Gastroesophageal sphincter (tissue), 4 donors: ENCODE results near the gene SLC2A9. TPM values are rescaled to one million over a fixed set of nuclear protein-coding genes. Genes with fewer than 3 reads are reported as not detected.

Experiments
- ATAC-seq: fragments of 150-250 bp; one replicate; pipeline ENCODE4 v1.9.1; 2016; ENCODE audit warnings: mild to moderate bottlenecking, moderate library complexity
- H3K27ac ChIP-seq, 4 donors: fragments of 200-600 bp; sonication (generic) in 3 of 4; 1 replicate in 3 of 4; 2 replicates in 1 of 4; pipeline ENCODE4 v1.5.1; 2016 to 2019
- H3K27me3 ChIP-seq: fragments of 200-600 bp; sonication (generic); one replicate; pipeline ENCODE4 v1.5.1; 2019
- H3K36me3 ChIP-seq, 2 donors: fragments of 200-600 bp; sonication (generic); one replicate each; pipeline ENCODE4 v1.5.1; 2019; ENCODE audit warnings: control low read depth in 1 of 2
- H3K4me1 ChIP-seq, 3 donors: fragments of 200-600 bp; sonication (generic); 1 replicate in 2 of 3; 2 replicates in 1 of 3; pipeline ENCODE4 v1.5.1; 2016 to 2019; ENCODE audit warnings: control low read depth in 2 of 3
- H3K4me3 ChIP-seq, 2 donors: fragments of 200-600 bp; sonication (generic); one replicate each; pipeline ENCODE4 v1.5.1; 2019; ENCODE audit warnings: mild to moderate bottlenecking in 1 of 2, moderate library complexity in 1 of 2
- H3K9me3 ChIP-seq, 3 donors: fragments of 200-600 bp; sonication (generic); one replicate each; pipeline ENCODE4 v1.5.1; 2017 to 2019; ENCODE audit warnings: control low read depth in 2 of 3
- CTCF ChIP-seq, 4 experiments: fragments of 200-600 bp in 2 of 4; fragments of 450-650 bp in 2 of 4; sonication (generic) in 1 of 4; IDR thresholded peaks; one replicate each; pipeline ENCODE4 v1.5.1; 2017 to 2019; ENCODE audit warnings: antibody characterized with exemption in 4 of 4, mild to moderate bottlenecking in 2 of 4, moderate library complexity in 2 of 4
- EP300 ChIP-seq: sonication (generic); formaldehyde crosslinking; IDR thresholded peaks from one replicate; pipeline ENCODE4 v1.6.1; 2017; ENCODE audit warnings: antibody characterized with exemption, mild to moderate bottlenecking
- POLR2A ChIP-seq, 2 donors: fragments of 450-650 bp; IDR thresholded peaks; one replicate each; pipeline ENCODE4 v1.6.1; 2017; ENCODE audit warnings: antibody characterized with exemption in 2 of 2, mild to moderate bottlenecking in 2 of 2, moderate library complexity in 1 of 2
- POLR2AphosphoS5 ChIP-seq: sonication (generic); formaldehyde crosslinking; IDR thresholded peaks from one replicate; pipeline ENCODE4 v1.6.1; 2017; ENCODE audit warnings: antibody characterized with exemption
- WGBS, 2 donors: methylation state at CpG; one replicate each; pipeline ENCODE4 v1.1.5; 2018; ENCODE audit warnings: low coverage in 1 of 2; 5-methylcytosine and 5-hydroxymethylcytosine counted together
- total RNA-seq, 4 donors: library from RNA; depleted of rRNA; stranded (reverse); fragments of >200 nt; gene quantifications; one replicate each; pipeline ENCODE4 v1.1.0, GENCODE V29; 2016

The SLC2A9 gene
- total RNA-seq, 4 donors from 2014 or later, result 3.1 to 6.5 (median 4.3) TPM

- Histone ChIP-seq H3K36me3 (no peaks in the 10 kb centered on the region), H3K9me3 (no peaks in the 10 kb centered on the region), H3K4me3 (no peak overlapping the region), H3K27me3 (no peaks in the 10 kb centered on the region), H3K27ac (no peak overlapping the region), H3K4me1 (no peaks in the 10 kb centered on the region)
- WGBS, 2 donors, result 52% methylated on average over 4 of the region's 4 CpGs; no CpG with 5 or more reads in 1 of the 2 donors
- TF ChIP-seq EP300 (no peak), POLR2A (IDR thresholded peaks at IDR 0.05) (no peak)
- no peak for ATAC-seq
Measured at GRCh38 chr4:9889306-9889705, 132.0 kb downstream of the SLC2A9 start.

GRCh38 chr4:9885958-9886357, 135.3 kb downstream of the SLC2A9 start:
- peaks cover 0 to 6% (median 0%) of the 10 kb centered on the region in 3 donors for H3K9me3 ChIP-seq

DNA sequence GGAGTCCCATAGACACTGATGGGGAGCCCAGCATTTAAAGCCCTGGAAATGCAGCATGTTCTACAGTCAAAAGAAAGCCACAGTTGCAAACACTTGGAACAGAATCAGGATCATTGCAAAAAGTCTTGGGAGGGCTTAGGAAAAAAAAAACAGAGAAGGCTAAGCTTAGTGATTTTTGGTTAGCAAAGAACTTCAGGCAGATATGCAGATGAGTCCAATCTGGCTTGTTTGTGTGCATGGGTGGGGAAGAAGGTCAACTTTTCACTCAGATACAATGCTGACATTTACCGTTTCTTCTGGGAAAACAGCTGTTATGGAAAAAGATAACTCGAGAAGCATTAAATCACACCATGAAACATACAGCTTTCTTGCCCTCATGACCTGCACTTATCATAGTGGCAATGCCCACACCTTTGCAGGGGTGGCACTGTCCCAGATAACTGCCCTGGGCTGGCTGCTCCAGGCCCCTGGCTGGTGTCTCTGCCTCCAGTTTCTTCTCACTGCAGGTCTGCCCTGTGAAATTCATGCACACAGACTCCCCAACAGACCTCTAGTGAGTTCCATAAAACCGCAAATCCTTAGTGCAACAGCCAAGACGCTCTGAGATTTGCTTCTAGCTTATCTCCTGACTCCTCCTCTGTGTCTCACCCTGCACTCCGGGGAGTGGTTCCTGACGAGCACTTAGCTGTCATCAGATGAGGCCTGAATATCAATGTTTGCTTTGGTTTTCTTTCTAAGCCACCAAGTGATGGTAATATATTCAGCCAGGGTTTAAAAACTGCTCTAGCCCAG, 140.7 kb downstream of the SLC2A9 start:
- no peak for ATAC-seq
- peaks cover 0 to 6% (median 0%) of the 10 kb centered on the region in 3 donors for H3K9me3 ChIP-seq
- no peaks in the 10 kb centered on the region for H3K4me1 ChIP-seq
- no peaks in the 10 kb centered on the region for H3K36me3 ChIP-seq
- TF ChIP-seq POLR2AphosphoS5, result no peak
- TF ChIP-seq EP300, result no peak
- TF ChIP-seq CTCF (IDR thresholded peaks at IDR 0.05), result no peak
- no peak for TF ChIP-seq POLR2A (IDR thresholded peaks at IDR 0.05)
- 49 to 52% methylated on average over 5 to 6 of the region's 6 CpGs for WGBS, 2 donors
- no peaks in the 10 kb centered on the region for H3K27me3 ChIP-seq
- no peak overlapping the region for H3K4me3 ChIP-seq
- H3K27ac ChIP-seq, result no peak overlapping the region

More at GRCh38 chr4:9885958-9886357, 135.3 kb downstream of the SLC2A9 start:
- H3K27me3 ChIP-seq, result no peaks in the 10 kb centered on the region
- 93% methylated on average over 5 of the region's 5 CpGs; no CpG with 5 or more reads in 1 of the 2 donors for WGBS, 2 donors
- no peaks in the 10 kb centered on the region for H3K4me1 ChIP-seq
- no peak overlapping the region for H3K27ac ChIP-seq
- no peak for TF ChIP-seq POLR2AphosphoS5
- TF ChIP-seq CTCF (IDR thresholded peaks at IDR 0.05), result no peak
- TF ChIP-seq POLR2A (IDR thresholded peaks at IDR 0.05), result no peak
- no peak for TF ChIP-seq EP300
- no peaks in the 10 kb centered on the region for H3K36me3 ChIP-seq
- no peak overlapping the region for H3K4me3 ChIP-seq
- ATAC-seq, result no peak

- H3K36me3 ChIP-seq, result no peaks in the 10 kb centered on the region
- WGBS, 2 donors, result 33 to 66% methylated on average over 2 of the region's 3 CpGs
- no peak overlapping the region for H3K4me3 ChIP-seq
- H3K9me3 ChIP-seq, result no peaks in the 10 kb centered on the region
- no peak for ATAC-seq
- TF ChIP-seq POLR2A (IDR thresholded peaks at IDR 0.05) (no peak), CTCF (IDR thresholded peaks at IDR 0.05) (no peak), POLR2AphosphoS5 (no peak), EP300 (no peak)
- no peaks in the 10 kb centered on the region for H3K4me1 ChIP-seq
- H3K27me3 ChIP-seq, result no peaks in the 10 kb centered on the region
- no peak overlapping the region for H3K27ac ChIP-seq
Measured at GRCh38 chr4:9877123-9877522, 144.2 kb downstream of the SLC2A9 start.

- ATAC-seq, result no peak
- no peak for TF ChIP-seq EP300
- no peak for TF ChIP-seq POLR2A (IDR thresholded peaks at IDR 0.05)
- TF ChIP-seq CTCF (IDR thresholded peaks at IDR 0.05), result no peak
- TF ChIP-seq POLR2AphosphoS5, result no peak
- WGBS, 2 donors, result 80 to 91% methylated on average over 1 of the region's 1 CpG
Measured at GRCh38 chr4:9875516-9875915, 145.8 kb downstream of the SLC2A9 start.

More at GRCh38 chr4:9875516-9875915, 145.8 kb downstream of the SLC2A9 start:
- H3K27me3 ChIP-seq, result no peaks in the 10 kb centered on the region
- peaks cover 0 to 2% (median 0%) of the 10 kb centered on the region in 3 donors for H3K9me3 ChIP-seq
- H3K4me3 ChIP-seq, result no peak overlapping the region
- no peaks in the 10 kb centered on the region for H3K36me3 ChIP-seq
- H3K27ac ChIP-seq, result no peak overlapping the region
- no peaks in the 10 kb centered on the region for H3K4me1 ChIP-seq
